PC-3 (cell line): ENCODE results near the gene GNB1. TPM values are rescaled to one million over a fixed set of nuclear protein-coding genes. Genes with fewer than 3 reads are reported as not detected.
"Not testable (repeated sequence)": the region's sequence is repeated elsewhere in the genome, so short reads cannot be mapped to it uniquely, and the experiment has no call there.

Experiments
- ATAC-seq: fragments of 200-7000 bp; cut with Tn5 transposase; 2 replicates; pipeline ENCODE4 v1.9.1; 2020; ENCODE audit warnings: mild to moderate bottlenecking, moderate library complexity
- BruUV-seq: library from RNA; stranded (reverse); fragments of 400-500 nt; replicated peaks from 2 replicates; lab custom pipeline; 2021; lab: Mats Ljungman, UMichigan
- CTCF ChIA-PET: fragments of 300-600 bp; sonication (Branson Sonifier 250); formaldehyde crosslinking; loops from one replicate; lab custom pipeline; 2022; ENCODE audit warnings: antibody characterized with exemption; lab: Charles Lee
- POLR2A ChIA-PET: fragments of 300-600 bp; sonication (Branson Sonifier 250); formaldehyde crosslinking; loops from one replicate; lab custom pipeline; 2022; ENCODE audit warnings: antibody characterized with exemption; ENCODE audit not compliant: unreplicated experiment; lab: Charles Lee
- DNase-seq: peaks from one replicate; pipeline ENCODE4 v3.0.0-alpha.2; 2015
- H2AFZ ChIP-seq: fragments of 300-600 bp; sonication (generic); 2 replicates; pipeline ENCODE4 v1.6.0; 2016; ENCODE audit warnings: antibody characterized with exemption, low read length
- H3F3A ChIP-seq: fragments of 300-600 bp; sonication (generic); one replicate; pipeline ENCODE4 v1.6.0; 2017; ENCODE audit warnings: antibody characterized with exemption, low read length, control low read depth, mild to moderate bottlenecking; ENCODE audit not compliant: unreplicated experiment
- H3K27ac ChIP-seq: fragments of 300-600 bp; sonication (generic); 2 replicates; pipeline ENCODE4 v1.5.1; 2016; ENCODE audit warnings: mild to moderate bottlenecking, low read length
- H3K27me3 ChIP-seq: fragments of 300-600 bp; sonication (generic); 2 replicates; pipeline ENCODE4 v1.6.1; 2016; ENCODE audit warnings: low read length, mixed read lengths
- H3K36me3 ChIP-seq: fragments of 300-600 bp; sonication (generic); 2 replicates; pipeline ENCODE4 v1.6.1; 2016; ENCODE audit warnings: low read depth, mixed run types, low read length, mixed read lengths
- H3K4me1 ChIP-seq: fragments of 300-600 bp; sonication (generic); 2 replicates; pipeline ENCODE4 v1.5.1; 2016; ENCODE audit warnings: low read length; ENCODE audit not compliant: insufficient read depth
- H3K4me2 ChIP-seq: fragments of 300-600 bp; sonication (generic); 2 replicates; pipeline ENCODE4 v1.6.0; 2016; ENCODE audit warnings: low read length
- H3K4me3 ChIP-seq: fragments of 300-600 bp; sonication (generic); 2 replicates; pipeline ENCODE4 v1.5.1; 2016; ENCODE audit warnings: mild to moderate bottlenecking, low read length, mixed read lengths
- H3K79me2 ChIP-seq: fragments of 300-600 bp; sonication (generic); 2 replicates; pipeline ENCODE4 v1.6.1; 2017; ENCODE audit warnings: low read length, mixed read lengths
- H3K9ac ChIP-seq: fragments of 300-600 bp; sonication (generic); 2 replicates; pipeline ENCODE4 v1.6.0; 2016; ENCODE audit warnings: mild to moderate bottlenecking, low read length
- H3K9me2 ChIP-seq: fragments of 300-600 bp; sonication (generic); replicated peaks from 2 replicates; pipeline ENCODE4 v1.6.1; 2016; ENCODE audit warnings: mixed run types, low read length, mixed read lengths
- H3K9me3 ChIP-seq: fragments of 300-600 bp; sonication (generic); 2 replicates; pipeline ENCODE4 v1.6.1; 2016; ENCODE audit warnings: low read length, mixed read lengths
- H4K20me1 ChIP-seq: fragments of 300-600 bp; sonication (generic); 2 replicates; pipeline ENCODE4 v1.6.1; 2016; ENCODE audit warnings: low read length, mixed read lengths
- intact Hi-C: fragments of 100-400 bp; cut with micrococcal nuclease; formaldehyde crosslinking; loops from 2 replicates; pipeline ENCODE4 v1.9.0; 2023
- total RNA-seq: library from RNA; depleted of rRNA; stranded (reverse); fragments of >200 nt; gene quantifications from 2 replicates; pipeline ENCODE4 v1.2.3, GENCODE V29; 2014; rRNA removed

Gene GNB1
- total RNA-seq, 1 experiment from 2014 or later = 125 TPM

DNA sequence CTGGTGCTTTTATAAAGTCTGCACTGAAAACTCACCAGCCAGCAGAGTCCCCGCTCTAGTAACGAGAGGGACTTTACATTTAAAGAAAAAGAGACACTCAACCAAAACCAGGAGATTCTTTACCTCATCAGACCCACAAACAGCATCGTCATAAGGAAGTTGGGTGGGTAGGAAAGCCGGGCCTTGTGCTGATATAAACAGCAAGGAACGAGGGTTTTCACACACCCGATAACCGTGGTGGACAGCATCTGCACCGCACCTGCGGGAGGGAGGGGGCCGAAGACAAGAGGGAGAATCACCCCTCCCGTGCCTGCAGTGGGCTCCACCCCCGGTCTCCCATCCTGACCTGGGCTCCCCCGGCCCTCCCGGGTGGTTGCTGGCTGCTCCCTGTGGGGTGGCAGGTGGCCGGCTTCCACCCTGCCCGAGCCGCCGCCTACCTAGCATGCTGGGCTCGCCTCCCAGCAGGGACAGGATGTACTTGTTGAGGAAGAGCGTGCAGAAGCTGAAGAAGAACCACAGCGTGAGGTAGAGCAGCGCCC is 152.0 kb downstream of the GNB1 start:
- H3K4me2 ChIP-seq, DNase-seq, POLR2A ChIA-PET, H3K27ac ChIP-seq, H3K9me2 ChIP-seq, ATAC-seq, H3F3A ChIP-seq, H3K27me3 ChIP-seq, CTCF ChIA-PET, H3K79me2 ChIP-seq, H3K4me1 ChIP-seq, H4K20me1 ChIP-seq, H3K4me3 ChIP-seq, H3K9ac ChIP-seq, H2AFZ ChIP-seq, intact Hi-C loops, H3K36me3 ChIP-seq, H3K9me3 ChIP-seq: not testable (repeated sequence)
- BruUV-seq = TSS peak; percentile 8

DNA sequence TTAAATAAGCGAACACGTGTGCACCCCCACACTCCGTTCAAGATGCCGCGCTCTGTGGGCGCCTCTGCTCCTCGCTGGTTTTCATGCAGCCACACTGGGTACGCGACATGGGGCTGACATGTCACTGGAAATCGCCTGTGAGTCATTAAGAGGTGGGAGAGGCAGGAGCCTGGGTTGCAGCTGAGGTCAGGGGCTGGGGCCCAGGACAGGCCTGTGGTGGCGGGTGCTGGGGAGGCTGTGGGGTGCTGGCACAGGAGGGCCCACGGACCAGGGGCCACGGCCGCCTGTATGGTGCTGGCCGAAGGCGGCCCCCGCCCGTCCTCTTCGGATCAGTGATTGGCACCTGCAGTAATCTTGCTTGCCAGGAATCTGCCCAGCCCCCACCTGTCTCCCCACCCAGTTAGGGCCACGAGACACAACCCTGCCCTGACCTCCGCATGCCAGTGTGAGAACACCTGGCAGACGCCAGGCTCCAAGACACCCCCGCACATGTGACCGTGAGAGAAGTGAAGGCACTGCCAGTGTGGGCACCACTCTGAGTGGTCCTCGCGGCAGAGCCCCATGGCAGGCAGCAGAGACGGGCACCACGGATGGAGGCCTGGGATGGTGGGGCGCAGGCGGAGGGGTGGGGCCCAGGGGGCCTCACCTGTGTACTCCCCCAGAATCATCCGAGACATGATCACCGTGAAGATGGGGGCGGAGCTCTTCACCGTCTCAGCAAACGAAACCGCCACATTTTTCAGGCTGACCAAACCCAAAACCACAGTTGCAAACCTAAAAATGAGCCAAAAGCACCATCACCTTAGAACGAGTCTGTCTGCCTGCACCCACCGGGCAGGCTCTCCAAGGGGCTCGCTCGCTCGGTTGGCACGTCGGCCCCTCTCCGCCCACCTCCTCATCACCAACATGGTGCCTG is 153.0 kb downstream of the GNB1 start:
- H3K4me2 ChIP-seq, H3F3A ChIP-seq, H2AFZ ChIP-seq, DNase-seq, intact Hi-C loops, H3K27me3 ChIP-seq, H3K4me1 ChIP-seq, BruUV-seq, H3K9me3 ChIP-seq, H3K27ac ChIP-seq, H3K4me3 ChIP-seq, H3K79me2 ChIP-seq, H4K20me1 ChIP-seq, POLR2A ChIA-PET, H3K36me3 ChIP-seq, ATAC-seq, H3K9ac ChIP-seq, CTCF ChIA-PET, H3K9me2 ChIP-seq: not testable (repeated sequence)

Other genes with a start within 250 kb of the GNB1 start
- 38.6 and 50.4 TPM in 2 replicates for gene CDK11B, start 232.1 kb downstream of the GNB1 start, total RNA-seq
- gene SLC35E2B, start 198.3 kb downstream of the GNB1 start, total RNA-seq = 38.1 and 45.6 TPM in 2 replicates
- gene CDK11A, start 166.7 kb downstream of the GNB1 start, total RNA-seq = 11.6 and 18.3 TPM in 2 replicates
- 130 and 165 TPM in 2 replicates for gene NADK, start 112.6 kb downstream of the GNB1 start, total RNA-seq
- 1.7 and 3.0 TPM in 2 replicates for gene CALML6, start 24.2 kb upstream of the GNB1 start, total RNA-seq
- gene TMEM52, start 28.2 kb upstream of the GNB1 start, total RNA-seq = 22.6 and 29.1 TPM in 2 replicates
- 0.23 TPM in 1 of 2 replicates, not detected in the other for gene CFAP74, start 112.7 kb upstream of the GNB1 start, total RNA-seq
- gene GABRD, start 128.3 kb upstream of the GNB1 start, total RNA-seq = not detected in 2 replicates
- 56.8 and 70.8 TPM in 2 replicates for gene PRKCZ, start 159.3 kb upstream of the GNB1 start, total RNA-seq